ENCODE data around the gene TCF12. TPM values are rescaled to one million over a fixed set of nuclear protein-coding genes. Genes with fewer than 3 reads are reported as not detected.

The TCF12 gene
- polyA plus RNA-seq, 1 donor (not counting 4 experiments of a cell fraction or from before 2014, with no cell fraction given): 48.3 TPM

GRCh38 chr15:57124036-57124435 lies 205.6 kb downstream of the TCF12 start:
- Histone ChIP-seq H3K4me1 (ENCODE audit: control insufficient read depth, extremely low read depth, insufficient read depth, low read length) (no peaks in the 10 kb centered on the region), H4K20me1 (ENCODE audit: control insufficient read depth, extremely low read depth, insufficient read depth, low read length) (no peaks in the 10 kb centered on the region), H3K4me2 (ENCODE audit: control insufficient read depth, extremely low read depth, insufficient read depth, low read depth, low read length) (no peak overlapping the region), H3K4me3 (ENCODE audit: control insufficient read depth in 2 of 3, extremely low read depth in 1 of 3, insufficient read depth in 2 of 3, low read depth in 1 of 3, low read length in 3 of 3) (no peak overlapping the region), H3K27me3 (ENCODE audit: control insufficient read depth, extremely low read depth, insufficient read depth, low read length) (no peaks in the 10 kb centered on the region), H3K27ac (ENCODE audit: control insufficient read depth, insufficient read depth, low read length) (no peak overlapping the region), H3K36me3 (ENCODE audit: control insufficient read depth in 2 of 2, extremely low read depth in 1 of 2, insufficient read depth in 2 of 2, low read length in 2 of 2) (peaks cover 0 to 3% of the 10 kb centered on the region in 2 experiments), H3K79me2 (ENCODE audit: control insufficient read depth, insufficient read depth, low read length) (peaks cover 7% of the 10 kb centered on the region), H3K9me3 (ENCODE audit: control insufficient read depth, low read depth, low read length) (no peaks in the 10 kb centered on the region), H3K9me1 (ENCODE audit: control insufficient read depth, extremely low read depth, insufficient read depth, low read length) (no peaks in the 10 kb centered on the region), H3K9ac (ENCODE audit: control insufficient read depth, extremely low read depth, insufficient read depth, low read length) (no peak overlapping the region), H2AFZ (ENCODE audit: control insufficient read depth, low read length) (no peak overlapping the region)
- FAIRE-seq (no peak), DNase-seq (ENCODE audit: low read depth, low spot score) (no peak)
- TF ChIP-seq EZH2 (IDR thresholded peaks at IDR 0.05; ENCODE audit: low read length): no peak
- dilution Hi-C loops (cut with MboI; ENCODE audit: extremely low pct_ligation_motif_present, low sequenced_read_pairs): no loop called here

DNA sequence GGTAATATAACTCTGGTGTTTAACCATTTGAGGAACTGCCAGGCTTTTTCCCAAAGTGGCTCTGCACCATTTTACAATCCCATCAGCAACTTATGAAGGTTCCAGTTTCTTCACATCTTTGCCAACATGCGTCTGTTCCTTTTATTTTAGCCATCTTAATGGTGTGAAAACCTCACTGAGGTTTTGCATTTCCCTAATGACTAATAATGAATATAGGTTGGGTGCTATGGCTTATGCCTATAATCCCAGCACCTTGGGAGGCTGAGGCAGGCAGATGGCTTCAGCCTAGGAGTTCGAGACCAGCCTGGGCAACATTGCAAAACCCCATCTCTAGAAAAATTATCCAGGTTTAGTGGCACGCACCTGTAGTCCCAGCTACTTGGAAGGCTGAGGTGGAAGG lies 210.6 kb downstream of the TCF12 start:
- Histone ChIP-seq H3K9ac (ENCODE audit: control insufficient read depth, extremely low read depth, insufficient read depth, low read length) (no peak overlapping the region), H3K9me3 (ENCODE audit: control insufficient read depth, low read depth, low read length) (no peaks in the 10 kb centered on the region), H3K27me3 (ENCODE audit: control insufficient read depth, extremely low read depth, insufficient read depth, low read length) (no peaks in the 10 kb centered on the region), H3K4me2 (ENCODE audit: control insufficient read depth, extremely low read depth, insufficient read depth, low read depth, low read length) (no peak overlapping the region), H3K9me1 (ENCODE audit: control insufficient read depth, extremely low read depth, insufficient read depth, low read length) (no peaks in the 10 kb centered on the region), H3K4me3 (ENCODE audit: control insufficient read depth in 2 of 3, extremely low read depth in 1 of 3, insufficient read depth in 2 of 3, low read depth in 1 of 3, low read length in 3 of 3) (no peak overlapping the region), H2AFZ (ENCODE audit: control insufficient read depth, low read length) (no peak overlapping the region), H3K4me1 (ENCODE audit: control insufficient read depth, extremely low read depth, insufficient read depth, low read length) (no peaks in the 10 kb centered on the region), H3K36me3 (ENCODE audit: control insufficient read depth in 2 of 2, extremely low read depth in 1 of 2, insufficient read depth in 2 of 2, low read length in 2 of 2) (peaks cover 0 to 3% of the 10 kb centered on the region in 2 experiments), H3K27ac (ENCODE audit: control insufficient read depth, insufficient read depth, low read length) (no peak overlapping the region), H3K79me2 (ENCODE audit: control insufficient read depth, insufficient read depth, low read length) (no peaks in the 10 kb centered on the region), H4K20me1 (ENCODE audit: control insufficient read depth, extremely low read depth, insufficient read depth, low read length) (no peaks in the 10 kb centered on the region)
- no peak for TF ChIP-seq EZH2 (IDR thresholded peaks at IDR 0.05; ENCODE audit: low read length)
- no peak for TF ChIP-seq CTCF (optimal IDR thresholded peaks at IDR 0.05 in 1 of 3, IDR thresholded peaks at IDR 0.05 in 1 of 3, conservative IDR thresholded peaks at IDR 0.05 in 1 of 3; ENCODE audit: extremely low read depth in 1 of 3, insufficient read depth in 2 of 3, low read length in 3 of 3)
- FAIRE-seq (no peak), DNase-seq (ENCODE audit: low read depth, low spot score) (no peak)
- dilution Hi-C loops (cut with MboI; ENCODE audit: extremely low pct_ligation_motif_present, low sequenced_read_pairs): no loop called here

DNA sequence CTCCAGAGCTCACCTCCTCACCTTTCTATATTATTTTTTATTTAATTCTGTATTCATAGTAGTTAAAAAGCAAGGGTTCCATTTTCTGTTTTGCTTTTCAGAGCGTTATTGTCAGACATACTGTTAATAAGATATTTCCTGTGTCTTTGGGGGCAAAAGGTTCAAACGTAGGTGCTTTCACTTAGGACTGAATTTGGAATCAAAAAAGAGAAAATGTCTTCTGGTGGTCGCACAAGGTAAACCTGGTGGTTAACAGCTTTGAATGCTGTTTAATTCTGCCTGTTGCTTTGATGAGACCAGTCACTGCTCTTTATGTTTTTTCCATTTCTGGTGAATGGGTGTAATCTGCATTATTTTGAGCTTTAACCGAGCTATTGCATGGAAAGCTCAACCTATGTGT lies 212.5 kb downstream of the TCF12 start:
- no peak for TF ChIP-seq EZH2 (IDR thresholded peaks at IDR 0.05; ENCODE audit: low read length)
- TF ChIP-seq CTCF (optimal IDR thresholded peaks at IDR 0.05 in 1 of 3, IDR thresholded peaks at IDR 0.05 in 1 of 3, conservative IDR thresholded peaks at IDR 0.05 in 1 of 3; ENCODE audit: extremely low read depth in 1 of 3, insufficient read depth in 2 of 3, low read length in 3 of 3): no peak
- H4K20me1 ChIP-seq (ENCODE audit: control insufficient read depth, extremely low read depth, insufficient read depth, low read length): no peaks in the 10 kb centered on the region
- no peaks in the 10 kb centered on the region for H3K4me1 ChIP-seq (ENCODE audit: control insufficient read depth, extremely low read depth, insufficient read depth, low read length)
- no peak overlapping the region for H2AFZ ChIP-seq (ENCODE audit: control insufficient read depth, low read length)
- FAIRE-seq (no peak), DNase-seq (ENCODE audit: low read depth, low spot score) (no peak)
- dilution Hi-C loops (cut with MboI; ENCODE audit: extremely low pct_ligation_motif_present, low sequenced_read_pairs): no loop called here
- peaks cover 3% of the 10 kb centered on the region for H3K79me2 ChIP-seq (ENCODE audit: control insufficient read depth, insufficient read depth, low read length)
- no peak overlapping the region for H3K9ac ChIP-seq (ENCODE audit: control insufficient read depth, extremely low read depth, insufficient read depth, low read length)
- no peak overlapping the region for H3K4me3 ChIP-seq (ENCODE audit: control insufficient read depth in 2 of 3, extremely low read depth in 1 of 3, insufficient read depth in 2 of 3, low read depth in 1 of 3, low read length in 3 of 3)
- no peaks in the 10 kb centered on the region for H3K9me3 ChIP-seq (ENCODE audit: control insufficient read depth, low read depth, low read length)
- no peaks in the 10 kb centered on the region for H3K27me3 ChIP-seq (ENCODE audit: control insufficient read depth, extremely low read depth, insufficient read depth, low read length)
- no peak overlapping the region for H3K4me2 ChIP-seq (ENCODE audit: control insufficient read depth, extremely low read depth, insufficient read depth, low read depth, low read length)
- H3K36me3 ChIP-seq (ENCODE audit: control insufficient read depth in 2 of 2, extremely low read depth in 1 of 2, insufficient read depth in 2 of 2, low read length in 2 of 2): no peaks in the 10 kb centered on the region
- H3K9me1 ChIP-seq (ENCODE audit: control insufficient read depth, extremely low read depth, insufficient read depth, low read length): no peaks in the 10 kb centered on the region
- no peak overlapping the region for H3K27ac ChIP-seq (ENCODE audit: control insufficient read depth, insufficient read depth, low read length)

All from keratinocyte (primary cell).